Transverse colon (tissue), 4 donors: ENCODE data around the gene AK4.

Experiments
- CTCF ChIP-seq, 5 experiments: fragments of 200-600 bp in 3 of 5; fragments of 450-650 bp in 2 of 5; sonication (generic) in 3 of 5; IDR thresholded peaks; 1 replicate in 2 of 5; 2 replicates in 3 of 5; pipeline ENCODE4 v1.5.1; 2016 to 2017; ENCODE audit warnings: antibody characterized with exemption in 5 of 5, inconsistent platforms in 3 of 5, mild to moderate bottlenecking in 2 of 5, moderate library complexity in 1 of 5
- EP300 ChIP-seq: sonication (generic); formaldehyde crosslinking; IDR thresholded peaks from one replicate; pipeline ENCODE4 v1.6.1; 2017; ENCODE audit warnings: antibody characterized with exemption, low read depth
- POLR2AphosphoS5 ChIP-seq, 3 donors: sonication (generic); formaldehyde crosslinking; IDR thresholded peaks; one replicate each; pipeline ENCODE4 v1.6.1; 2016; ENCODE audit warnings: antibody characterized with exemption in 3 of 3

DNA sequence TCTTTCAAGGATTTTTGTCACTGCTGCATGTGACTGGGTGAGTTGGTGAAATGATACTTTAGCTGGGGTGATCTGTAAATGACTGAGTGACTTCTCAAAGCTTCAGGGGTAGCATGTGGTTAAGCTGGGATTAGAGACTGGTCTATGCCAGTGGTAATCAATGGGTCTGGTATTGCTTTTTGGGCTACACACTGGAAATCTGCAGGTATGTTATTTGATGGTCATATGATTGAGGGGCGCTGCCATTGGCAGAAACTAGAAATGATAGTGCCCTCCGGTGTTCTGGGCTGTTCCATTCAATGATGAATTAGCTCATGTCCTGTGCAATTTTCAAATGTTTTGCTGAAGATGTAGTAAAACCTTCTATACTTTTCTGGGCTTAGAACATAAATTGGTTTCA is 121.6 kb downstream of the AK4 start:
- no peak for TF ChIP-seq CTCF (IDR thresholded peaks at IDR 0.05)
- TF ChIP-seq POLR2AphosphoS5 (IDR thresholded peaks at IDR 0.05), result no peak
- TF ChIP-seq EP300, result no peak
